Dermis blood vessel endothelial cell (primary cell): ENCODE measurements around the gene SCLT1. TPM values are rescaled to one million over a fixed set of nuclear protein-coding genes. Genes with fewer than 3 reads are reported as not detected.

Experiments used
- DNase-seq: peaks from one replicate; pipeline ENCODE4 v3.0.0; 2010
- total RNA-seq: library from RNA; depleted of rRNA; stranded (reverse); fragments of >200 nt; gene quantifications from 2 replicates; pipeline ENCODE4 v1.2.3, GENCODE V29; 2014

SCLT1 gene
- total RNA-seq, 1 donor from 2014 or later: 11.1 TPM

- DNase-seq: no peak
Observed at GRCh38 chr4:128835498-128836222, 257.7 kb downstream of the SCLT1 start.

Other genes starting within 250 kb of the SCLT1 start
- 7.0 and 7.7 TPM in 2 replicates for gene C4orf33, start 2.6 kb upstream of the SCLT1 start, total RNA-seq